Vagina (tissue), 2 donors: ENCODE results near the gene DAGLB.

Experiments used
- CTCF ChIP-seq, 3 experiments: fragments of 450-650 bp in 2 of 3; fragments of 200-600 bp in 1 of 3; sonication (generic) in 1 of 3; IDR thresholded peaks; one replicate each; pipeline ENCODE4 v1.5.1; 2017 to 2019; ENCODE audit warnings: antibody characterized with exemption in 3 of 3, mild to moderate bottlenecking in 2 of 3, moderate library complexity in 2 of 3
- POLR2AphosphoS5 ChIP-seq, 2 donors: sonication (generic); formaldehyde crosslinking; IDR thresholded peaks; one replicate each; pipeline ENCODE4 v1.9.0; 2017; ENCODE audit warnings: antibody characterized with exemption in 2 of 2, mild to moderate bottlenecking in 2 of 2, low read depth in 1 of 2; ENCODE audit not compliant: insufficient read depth in 1 of 2

DNA sequence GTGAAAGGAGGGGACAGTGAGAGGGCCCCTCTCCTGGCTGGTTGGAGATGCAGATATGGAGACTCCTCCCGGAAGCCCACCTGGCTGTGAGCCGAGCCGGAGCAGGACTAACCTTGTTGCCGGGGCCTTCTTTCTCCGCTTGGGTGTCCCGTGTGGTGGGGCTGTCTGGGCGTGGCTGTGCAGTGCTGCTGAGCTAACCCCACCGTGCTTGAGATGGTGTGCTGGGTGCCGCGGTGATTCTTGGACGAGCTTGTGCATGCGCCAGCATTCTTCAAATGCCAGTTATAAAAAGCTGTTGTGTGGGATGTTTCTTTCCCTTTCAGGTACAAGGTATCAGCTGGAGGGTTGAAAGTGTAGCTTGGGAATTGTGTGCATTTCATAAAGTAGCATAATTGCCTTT lies 48.8 kb downstream of the DAGLB start:
- TF ChIP-seq CTCF (IDR thresholded peaks at IDR 0.05), result no peak
- no peak for TF ChIP-seq POLR2AphosphoS5 (IDR thresholded peaks at IDR 0.05; ENCODE audit: insufficient read depth in 1 of 2, low read depth in 1 of 2)
